ENCODE data around the gene NFKBIB.
"Not testable (repeated sequence)": the region's sequence is repeated elsewhere in the genome, so short reads cannot be mapped to it uniquely, and the experiment has no call there.

The NFKBIB gene

DNA sequence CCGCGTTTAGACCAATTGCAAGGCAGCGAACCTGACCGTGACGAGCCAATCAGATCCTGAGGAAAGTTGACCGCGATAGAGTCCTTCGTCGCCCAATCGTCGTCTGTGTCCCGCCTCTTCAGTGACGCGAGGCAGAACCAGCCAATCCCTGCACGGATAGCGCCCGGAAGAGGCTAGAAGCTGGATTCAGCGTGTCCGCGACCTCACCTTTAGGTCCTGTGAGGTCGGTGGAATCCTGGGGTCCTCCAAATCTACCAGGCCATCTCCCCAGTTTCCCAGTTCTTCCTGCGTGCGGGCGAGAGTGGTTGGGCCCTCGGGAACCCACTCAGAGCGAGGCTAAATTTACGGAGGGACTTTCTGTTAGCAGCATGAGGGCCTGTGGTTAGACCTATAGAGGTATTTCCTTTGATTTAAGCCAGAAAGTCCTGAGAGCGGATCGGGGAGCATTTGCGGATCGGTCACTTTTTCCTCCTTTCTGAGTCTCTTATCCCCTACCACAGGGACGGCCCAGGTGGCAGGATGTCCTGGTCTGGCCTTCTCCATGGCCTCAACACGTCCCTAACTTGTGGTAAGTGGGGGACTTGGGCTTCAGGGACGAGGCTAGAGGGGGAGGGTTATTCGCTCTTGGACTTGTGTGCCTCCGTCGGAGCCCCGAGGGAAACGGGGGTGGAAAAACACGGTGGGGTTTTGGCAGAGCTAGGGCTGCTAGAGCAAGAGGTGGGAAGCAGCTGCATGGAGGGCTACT is 31.2 kb downstream of the NFKBIB start, which contains the start of gene MRPS12:
TSS of gene MRPS12 (plus strand) at position 169 of the 745 bp plus-strand sequence. CDS start at position 520, 351 bp downstream.
- peak; percentile 99 for FAIRE-seq

DNA sequence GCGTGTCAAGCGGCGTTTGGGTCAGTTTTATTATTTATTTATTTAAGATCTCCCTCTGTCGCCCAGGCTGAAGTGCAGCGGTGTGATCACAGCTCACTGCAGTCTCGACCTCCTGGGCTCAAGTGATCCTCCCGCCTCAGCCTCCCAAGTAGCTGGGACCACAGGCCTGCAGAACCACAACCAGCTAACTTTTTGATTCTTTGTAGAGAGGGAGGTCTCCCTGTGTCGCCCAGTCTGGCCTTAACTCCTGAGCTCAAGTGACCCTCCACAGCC is 31.7 kb downstream of the NFKBIB start:
- FAIRE-seq, result no peak

DNA sequence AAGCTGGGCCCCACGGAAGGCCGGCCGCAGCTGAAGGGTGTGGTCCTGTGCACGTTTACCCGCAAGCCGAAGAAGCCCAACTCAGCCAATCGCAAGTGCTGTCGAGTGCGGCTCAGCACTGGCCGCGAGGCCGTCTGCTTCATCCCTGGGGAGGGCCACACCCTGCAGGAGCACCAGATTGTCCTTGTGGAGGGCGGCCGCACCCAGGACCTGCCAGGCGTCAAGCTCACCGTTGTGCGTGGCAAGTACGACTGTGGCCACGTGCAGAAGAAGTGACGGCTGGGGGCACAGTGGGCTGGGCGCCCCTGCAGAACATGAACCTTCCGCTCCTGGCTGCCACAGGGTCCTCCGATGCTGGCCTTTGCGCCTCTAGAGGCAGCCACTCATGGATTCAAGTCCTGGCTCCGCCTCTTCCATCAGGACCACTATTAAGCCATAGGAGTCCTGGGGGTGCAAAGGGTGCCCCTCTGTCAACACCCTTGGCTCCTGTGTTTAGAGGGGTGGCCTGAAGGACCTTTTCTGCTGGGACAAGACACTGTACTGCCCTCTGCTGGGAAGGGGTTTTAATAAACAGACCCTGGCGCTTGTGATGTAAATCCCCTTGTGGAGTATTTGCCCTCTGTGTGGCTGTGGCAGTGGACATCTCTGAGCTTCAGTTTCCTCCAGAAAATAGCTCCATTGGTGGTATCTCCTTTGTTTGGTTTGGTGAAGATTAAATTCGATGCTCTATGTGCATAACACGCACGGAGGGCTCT is 32.8 kb downstream of the NFKBIB start:
- no peak for FAIRE-seq

DNA sequence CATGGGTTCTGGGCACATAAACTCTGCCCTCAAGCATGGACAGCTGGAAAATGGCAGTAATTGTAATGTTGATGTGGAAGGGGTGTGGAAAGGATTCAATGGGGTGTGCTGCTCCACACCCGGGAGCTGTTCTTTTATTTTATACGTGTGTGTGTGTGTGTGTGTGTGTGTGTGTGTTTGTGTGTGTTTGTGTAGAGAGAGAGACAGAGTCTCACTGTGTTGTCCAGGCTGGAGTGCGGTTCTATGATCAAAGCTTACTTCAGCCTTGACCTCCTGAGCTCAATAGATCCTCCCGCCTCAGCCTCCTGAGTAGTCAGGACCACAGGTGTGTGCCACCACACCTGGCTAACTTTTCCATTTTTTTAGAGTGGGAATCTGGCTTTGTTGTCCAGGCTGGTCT is 33.8 kb downstream of the NFKBIB start:
- no peak for FAIRE-seq

DNA sequence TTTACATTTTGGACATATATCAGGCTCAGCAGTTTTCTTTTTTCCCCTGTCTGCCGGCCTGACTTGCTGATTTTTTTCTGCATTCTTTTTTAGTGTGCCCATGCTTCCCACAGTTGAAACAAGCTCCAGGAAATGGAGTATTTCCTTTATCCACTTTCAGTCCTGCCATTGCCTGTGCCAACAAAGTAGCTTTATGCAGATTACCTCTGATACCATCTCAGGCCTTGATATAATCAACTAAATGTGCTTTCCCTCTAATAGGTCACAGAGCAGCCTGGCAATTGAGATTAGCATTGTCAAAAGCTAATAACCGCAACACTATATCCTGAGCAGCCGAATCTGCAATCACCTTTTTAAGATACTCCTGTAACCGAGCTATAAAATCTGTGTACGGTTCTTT is 40.2 kb downstream of the NFKBIB start:
- FAIRE-seq, result no peak

DNA sequence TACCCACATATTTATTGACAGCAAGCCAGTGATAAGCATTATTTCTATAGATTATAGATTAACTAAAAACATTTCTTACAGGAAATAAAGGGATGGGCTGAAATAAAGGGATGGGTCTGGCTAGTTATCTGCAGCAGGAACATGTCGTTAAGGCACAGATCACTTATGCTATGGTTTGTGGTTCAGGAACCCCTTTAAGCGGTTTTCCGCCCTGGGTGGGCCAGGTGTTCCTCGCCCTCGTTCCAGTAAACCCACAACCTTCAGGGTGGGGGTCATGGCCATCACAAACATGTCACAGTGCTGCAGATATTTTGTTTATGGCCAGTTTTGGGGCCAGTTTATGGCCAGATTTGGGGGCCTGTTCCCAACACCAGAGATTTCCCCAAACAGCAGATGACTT is 41.7 kb downstream of the NFKBIB start:
- not testable (repeated sequence) for FAIRE-seq

DNA sequence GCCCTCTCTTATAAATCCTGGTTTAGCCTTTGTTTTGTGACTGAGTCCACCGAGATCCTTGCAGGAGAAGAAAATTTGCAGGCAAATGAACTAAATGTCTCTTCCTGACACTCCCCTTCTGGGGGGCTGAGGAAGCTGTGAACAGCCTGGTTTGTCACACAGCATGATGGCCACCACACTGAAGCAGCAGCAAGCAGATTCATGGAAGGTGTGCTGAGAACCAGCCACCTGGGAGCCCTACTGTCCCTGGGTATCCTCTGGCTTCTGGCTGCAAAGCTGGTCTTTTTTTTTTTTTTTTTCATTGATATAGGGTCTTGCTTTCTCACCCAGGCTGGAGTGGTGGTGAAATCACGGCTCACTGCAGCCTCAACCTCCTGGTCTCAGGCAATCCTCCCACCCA is 42.2 kb downstream of the NFKBIB start:
- no peak for FAIRE-seq

DNA sequence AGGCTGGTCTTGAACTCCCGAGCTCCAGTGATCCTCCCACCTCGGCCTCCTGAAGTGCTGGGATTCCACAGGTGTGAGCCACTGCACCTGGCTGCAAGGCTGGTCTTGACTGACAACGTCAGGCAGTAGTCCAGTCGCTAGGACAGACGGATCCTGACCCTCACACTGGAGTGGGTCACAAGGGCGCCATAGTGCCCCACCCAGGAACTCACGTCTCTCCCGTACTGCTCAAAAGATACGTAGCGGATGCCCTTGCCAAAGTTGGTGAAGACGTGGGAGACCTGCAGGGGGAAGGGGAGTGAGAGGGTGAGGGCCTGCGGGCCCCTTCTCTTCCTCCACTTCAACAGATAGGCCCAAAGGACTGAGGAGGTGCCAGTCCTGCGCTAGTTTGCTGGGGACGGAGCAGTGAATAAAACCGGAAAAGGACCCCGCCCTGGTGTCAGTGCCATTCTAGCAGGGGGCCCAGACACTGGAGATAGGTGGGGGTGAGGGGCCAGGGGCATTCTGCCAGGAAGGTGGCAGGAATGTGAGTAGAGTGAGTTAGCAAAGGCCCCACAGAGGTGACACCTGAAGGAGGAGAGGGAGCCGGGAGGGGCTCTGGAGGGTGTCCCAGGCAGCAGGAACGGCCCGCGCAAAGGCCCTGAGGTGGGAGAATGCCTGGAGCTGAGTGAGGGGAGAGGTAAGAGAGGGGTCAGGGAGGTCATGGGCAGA is 42.9 kb downstream of the NFKBIB start:
- no peak for FAIRE-seq

DNA sequence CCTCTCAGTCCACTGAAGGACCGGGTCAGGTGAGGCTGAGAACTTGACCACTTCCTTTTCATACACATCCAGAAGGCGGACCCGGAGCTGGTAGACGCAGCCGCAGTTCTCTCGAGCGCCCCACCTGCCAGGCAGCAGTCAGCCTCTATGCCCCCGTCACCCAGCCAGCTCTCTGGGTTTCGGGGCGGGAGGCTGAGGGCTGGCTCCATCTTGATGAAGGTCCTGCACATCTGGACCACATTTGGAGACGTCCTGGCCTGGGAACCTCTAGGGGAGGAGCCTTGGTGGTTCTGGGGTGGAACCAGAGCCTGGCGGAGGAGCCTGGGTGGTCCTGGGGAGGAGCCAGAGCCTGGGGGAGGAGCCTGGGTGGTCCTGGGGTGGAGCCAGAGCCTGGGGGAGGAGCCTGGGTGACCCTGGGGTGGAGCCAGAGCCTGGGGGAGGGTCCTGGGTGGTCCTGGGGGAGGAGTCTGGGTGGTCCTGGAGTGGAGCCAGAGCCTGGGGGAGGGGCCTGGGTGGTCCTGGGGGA is 45.3 kb downstream of the NFKBIB start:
- FAIRE-seq, result no peak

DNA sequence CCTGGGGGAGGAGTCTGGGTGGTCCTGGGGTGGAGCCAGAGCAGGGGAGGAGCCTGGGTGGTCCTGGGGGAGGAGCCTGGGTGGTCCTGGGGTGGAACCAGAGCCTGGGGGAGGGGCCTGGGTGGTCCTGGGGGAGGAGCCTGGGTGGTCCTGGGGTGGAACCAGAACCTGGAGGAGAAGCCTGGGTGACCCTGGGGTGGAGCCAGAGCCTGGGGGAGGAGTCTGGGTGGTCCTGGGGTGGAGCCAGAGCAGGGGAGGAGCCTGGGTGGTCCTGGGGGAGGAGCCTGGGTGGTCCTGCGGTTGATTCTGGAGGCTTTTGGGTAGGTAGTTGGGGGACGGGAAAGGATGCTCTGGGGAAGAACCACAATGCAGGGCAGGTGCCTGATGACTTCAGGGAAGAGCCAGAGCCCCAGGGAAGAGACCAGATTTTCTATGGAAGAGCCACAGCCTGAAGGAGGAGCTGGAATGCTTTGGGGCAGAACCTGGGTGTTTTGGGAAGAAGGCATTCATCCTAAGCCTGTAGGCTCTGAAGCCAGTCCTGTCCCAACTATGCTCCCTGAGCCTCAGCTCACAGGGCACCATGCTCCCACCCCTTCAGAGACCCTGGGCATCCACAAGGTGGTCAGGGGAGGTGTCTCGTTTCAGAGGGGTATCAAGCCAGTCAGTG is 45.9 kb downstream of the NFKBIB start:
- no peak for FAIRE-seq

DNA sequence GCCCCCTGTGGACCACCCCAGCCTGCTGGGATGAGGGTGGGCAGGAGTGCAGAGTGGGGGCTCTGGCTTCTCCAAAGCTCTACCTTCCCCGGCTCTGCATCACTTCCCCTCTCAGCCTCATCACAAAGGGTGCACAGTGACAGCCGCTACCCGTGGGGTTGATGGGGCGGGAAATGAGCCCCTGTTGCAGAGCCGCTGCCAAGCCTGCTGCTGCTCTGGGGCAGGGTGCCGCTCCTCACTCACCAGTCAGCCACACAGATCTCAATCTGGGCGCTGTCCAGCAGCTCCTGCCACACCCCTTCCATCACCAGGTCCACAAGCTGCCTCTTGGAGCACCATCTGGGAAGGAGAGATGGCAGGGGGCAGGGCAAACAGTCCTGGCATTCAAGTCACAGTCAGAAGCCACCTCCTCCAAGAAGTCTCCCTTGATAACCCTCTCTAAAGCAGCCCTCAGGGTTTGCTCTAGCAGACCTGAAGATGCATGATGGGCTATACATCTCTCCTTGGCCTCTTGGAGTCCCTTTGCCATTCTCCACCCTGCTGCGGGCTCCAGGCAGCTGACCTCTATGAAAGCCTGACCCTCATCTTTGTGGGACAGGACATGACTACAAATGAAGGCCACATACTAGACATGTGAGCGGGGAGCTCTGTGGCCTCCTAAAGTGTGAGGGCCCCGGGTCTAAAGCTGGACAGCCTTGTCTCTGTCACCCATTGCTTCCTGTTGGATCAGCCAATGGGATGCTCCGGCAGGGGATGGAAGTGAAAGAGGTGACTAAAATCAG is 46.7 kb downstream of the NFKBIB start:
- FAIRE-seq, result no peak

DNA sequence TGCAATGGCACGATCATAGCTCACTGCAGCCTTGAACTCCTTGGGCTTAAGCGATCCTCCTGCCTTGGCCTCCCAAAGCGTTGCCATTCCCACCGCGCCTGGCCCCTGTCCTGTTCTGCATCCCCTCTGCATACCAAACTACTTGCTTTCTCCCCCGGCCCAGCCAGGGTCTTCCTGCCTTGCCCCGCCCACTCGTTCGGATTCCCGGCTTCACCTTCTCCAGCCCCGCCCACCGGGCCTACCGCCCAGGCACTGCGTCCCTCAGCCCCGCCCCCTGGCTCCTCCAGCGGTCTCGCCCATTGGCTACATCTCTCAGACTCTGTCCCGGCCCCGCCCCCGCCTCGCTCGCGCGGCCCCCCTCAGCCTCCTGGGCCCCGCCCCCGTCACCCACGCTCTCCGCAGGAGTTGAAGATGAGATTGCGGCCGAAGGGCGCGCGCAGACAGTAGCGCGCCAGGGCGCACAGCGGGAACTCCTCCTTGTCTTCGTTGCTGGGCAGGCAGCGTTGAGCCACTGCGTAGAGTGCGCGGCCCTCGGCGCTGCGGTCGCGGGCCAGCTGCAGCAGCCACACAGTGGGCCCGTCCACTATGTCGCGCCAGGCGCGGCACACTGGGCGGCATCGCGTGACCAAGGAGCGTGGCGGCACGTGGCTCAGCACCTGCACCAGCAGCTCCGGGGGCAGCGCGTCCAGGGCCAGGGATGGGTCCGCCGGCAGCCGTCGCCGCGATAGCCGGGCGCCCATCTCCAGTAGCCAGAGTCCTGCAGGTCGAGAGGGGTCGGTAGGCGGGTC is 50.0 kb downstream of the NFKBIB start:
- no peak for FAIRE-seq

DNA sequence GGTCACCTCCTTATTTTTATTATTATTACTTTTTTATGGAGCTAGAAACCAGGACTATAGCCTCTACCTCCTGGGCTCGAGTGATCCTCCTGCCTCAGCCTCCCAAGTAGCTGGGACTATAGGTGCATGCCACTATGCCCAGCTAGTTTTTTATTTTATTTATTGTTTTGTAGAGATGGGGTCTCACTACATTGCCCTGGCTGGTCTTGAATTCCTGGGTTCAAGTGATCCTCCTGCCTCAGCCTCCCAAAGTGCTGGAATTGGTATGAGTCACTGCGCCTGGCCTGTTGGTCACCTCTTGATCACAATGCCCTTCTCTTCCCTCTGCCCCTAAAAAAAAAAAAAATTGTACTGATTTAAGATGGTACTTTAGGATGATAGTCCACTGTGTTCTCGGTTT is 51.4 kb downstream of the NFKBIB start:
- FAIRE-seq, result no peak

DNA sequence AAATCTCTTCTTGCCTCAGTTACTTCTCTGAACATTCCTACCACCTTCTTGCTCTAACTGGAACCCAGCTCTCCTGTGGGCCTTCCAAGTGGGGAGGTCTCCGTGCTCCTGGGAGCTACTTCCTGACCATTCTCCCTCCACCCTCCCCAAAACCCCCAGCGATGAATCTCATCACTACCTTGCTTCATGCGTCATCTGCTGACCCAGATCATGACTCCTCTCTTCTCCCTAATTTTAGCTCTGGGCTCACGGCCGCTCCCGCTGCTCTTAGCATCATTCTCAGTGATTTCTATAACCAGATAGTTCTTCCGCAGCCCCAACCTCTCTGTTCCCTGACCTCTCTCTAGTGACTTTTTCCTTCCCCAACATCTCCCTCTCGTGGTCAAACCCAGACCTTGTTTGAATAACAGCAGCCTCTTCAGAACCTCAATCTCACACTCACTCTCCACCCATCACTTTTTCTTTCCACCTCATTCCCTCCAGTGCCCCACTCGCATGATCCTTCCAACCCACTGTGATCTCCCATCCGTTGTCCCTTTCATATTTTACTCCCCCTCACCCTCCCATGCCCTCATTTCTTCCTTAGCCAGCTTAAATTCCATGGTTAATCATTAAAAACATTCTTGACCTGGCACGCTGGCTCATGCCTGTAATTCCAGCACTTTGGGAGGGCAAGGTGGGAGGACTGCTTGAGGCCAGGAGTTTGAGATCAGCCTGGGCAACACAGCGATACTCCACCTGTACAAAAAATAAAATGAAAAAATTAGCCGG is 52.8 kb downstream of the NFKBIB start:
- no peak for FAIRE-seq

DNA sequence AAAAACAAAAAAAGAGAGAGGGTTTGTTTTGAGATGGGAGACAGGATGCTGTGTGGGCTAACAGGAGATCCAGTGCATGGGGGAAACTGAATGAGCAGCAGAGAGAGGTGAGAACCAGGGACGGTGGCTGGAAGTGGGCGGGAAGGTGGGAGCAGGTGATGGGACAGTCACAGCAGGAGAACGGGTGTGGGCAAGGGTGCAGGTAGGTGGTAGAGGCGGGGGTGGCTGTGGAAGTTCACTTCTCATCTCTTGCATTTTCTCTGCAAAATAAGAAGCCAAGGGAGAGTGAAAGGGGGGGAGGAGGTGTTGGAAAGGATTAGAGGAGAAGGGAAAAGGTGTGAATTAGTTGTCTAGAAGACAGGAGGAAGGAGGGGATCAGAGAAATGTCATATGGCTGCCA is 53.9 kb downstream of the NFKBIB start:
- no peak for FAIRE-seq

DNA sequence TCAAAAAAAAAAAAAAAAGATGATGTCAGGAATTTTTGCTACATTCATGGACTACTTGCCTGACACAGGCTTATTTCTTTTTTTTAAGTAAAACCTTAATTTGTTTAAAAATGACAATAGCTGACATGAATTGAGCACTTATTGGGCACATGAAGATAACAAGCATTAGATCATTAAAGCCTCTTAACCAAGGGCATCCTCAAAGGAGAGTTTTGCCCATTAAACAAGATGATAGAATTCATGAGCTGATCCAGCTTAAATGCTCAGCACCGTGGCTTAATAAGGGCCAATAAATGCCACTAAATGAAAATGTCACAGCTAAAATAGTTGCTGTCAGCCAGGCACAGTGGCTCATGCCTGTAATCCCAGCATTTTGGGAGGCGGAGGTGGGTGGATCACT is 56.5 kb downstream of the NFKBIB start:
- FAIRE-seq, result no peak

DNA sequence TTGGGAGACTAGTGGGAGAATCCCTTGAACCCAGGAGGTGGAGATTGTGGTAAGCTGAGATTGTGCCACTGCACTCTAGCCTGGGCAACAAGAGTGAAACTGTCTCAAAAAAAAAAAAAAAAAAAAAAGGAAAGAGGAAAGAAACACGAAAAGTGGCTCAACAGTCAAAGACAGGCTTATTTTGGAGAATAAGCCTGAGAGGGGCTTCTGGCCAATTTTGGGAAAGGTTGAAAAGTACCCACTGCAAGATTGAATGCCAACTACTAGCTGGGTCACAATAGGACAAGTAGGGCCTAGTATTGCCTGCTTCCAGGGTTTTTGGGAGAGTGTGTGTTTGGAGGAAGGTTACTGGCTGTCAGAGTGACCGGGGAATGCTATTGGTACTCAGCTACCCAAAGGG is 58.5 kb downstream of the NFKBIB start:
- FAIRE-seq, result no peak

All from A204.1 (cell line).